Uterus (tissue), 2 donors: ENCODE results near the gene RAPGEF3.

Experiments
- CTCF ChIP-seq, 4 experiments: fragments of 200-600 bp in 2 of 4; fragments of 450-650 bp in 2 of 4; sonication (generic) in 2 of 4; IDR thresholded peaks; one replicate each; pipeline ENCODE4 v1.5.1; 2016 to 2019; ENCODE audit warnings: antibody characterized with exemption in 4 of 4, mild to moderate bottlenecking in 2 of 4, moderate library complexity in 1 of 4
- POLR2A ChIP-seq, 2 donors: fragments of 450-650 bp; IDR thresholded peaks; one replicate each; pipeline ENCODE4 v1.6.1; 2016; ENCODE audit warnings: antibody characterized with exemption in 2 of 2, mild to moderate bottlenecking in 1 of 2, moderate library complexity in 1 of 2

GRCh38 chr12:47748899-47749298 is 9.8 kb downstream of the RAPGEF3 start:
- TF ChIP-seq POLR2A (IDR thresholded peaks at IDR 0.05): no peak
- TF ChIP-seq CTCF (IDR thresholded peaks at IDR 0.05): no peak
